GM21381 (cell line): ENCODE measurements around the gene VAV2.

Source experiments
- ATAC-seq: cut with Tn5 transposase; IDR thresholded peaks from one replicate; pipeline ENCODE4 v1.9.1; 2021; ENCODE audit warnings: mild to moderate bottlenecking, moderate library complexity; ENCODE audit not compliant: unreplicated experiment

Gene VAV2

GRCh38 chr9:133982971-133983720, 9.0 kb downstream of the VAV2 start:
- no peak for ATAC-seq

GRCh38 chr9:133981958-133982681, 10.0 kb downstream of the VAV2 start:
- ATAC-seq: no peak

GRCh38 chr9:133981589-133981957, 10.6 kb downstream of the VAV2 start:
- ATAC-seq: no peak

GRCh38 chr9:133980864-133981588, 11.1 kb downstream of the VAV2 start:
- ATAC-seq: no peak

- ATAC-seq: no peak
Measured at GRCh38 chr9:133979921-133980863, 11.9 kb downstream of the VAV2 start.

- ATAC-seq: no peak
Measured at GRCh38 chr9:133979273-133979920, 12.7 kb downstream of the VAV2 start.

- no peak for ATAC-seq
Measured at GRCh38 chr9:133978899-133979272, 13.2 kb downstream of the VAV2 start.

GRCh38 chr9:133978226-133978898, 13.8 kb downstream of the VAV2 start:
- no peak for ATAC-seq

- ATAC-seq: no peak
Measured at GRCh38 chr9:133977421-133978201, 14.5 kb downstream of the VAV2 start.

GRCh38 chr9:133976887-133977286, 15.2 kb downstream of the VAV2 start:
- no peak for ATAC-seq

- no peak for ATAC-seq
Measured at GRCh38 chr9:133976191-133976861, 15.8 kb downstream of the VAV2 start.

- ATAC-seq: no peak
Measured at GRCh38 chr9:133975511-133975910, 16.6 kb downstream of the VAV2 start.

GRCh38 chr9:133974631-133975341, 17.3 kb downstream of the VAV2 start:
- no peak for ATAC-seq

- no peak for ATAC-seq
Measured at GRCh38 chr9:133973791-133974630, 18.1 kb downstream of the VAV2 start.

- ATAC-seq: no peak
Measured at GRCh38 chr9:133973111-133973790, 18.9 kb downstream of the VAV2 start.
